Measurements from ENCODE around the gene ARHGAP11A. TPM values are rescaled to one million over a fixed set of nuclear protein-coding genes. Genes with fewer than 3 reads are reported as not detected.
"Not testable (repeated sequence)": the region's sequence is repeated elsewhere in the genome, so short reads cannot be mapped to it uniquely, and the experiment has no call there.

Gene ARHGAP11A, protein sequence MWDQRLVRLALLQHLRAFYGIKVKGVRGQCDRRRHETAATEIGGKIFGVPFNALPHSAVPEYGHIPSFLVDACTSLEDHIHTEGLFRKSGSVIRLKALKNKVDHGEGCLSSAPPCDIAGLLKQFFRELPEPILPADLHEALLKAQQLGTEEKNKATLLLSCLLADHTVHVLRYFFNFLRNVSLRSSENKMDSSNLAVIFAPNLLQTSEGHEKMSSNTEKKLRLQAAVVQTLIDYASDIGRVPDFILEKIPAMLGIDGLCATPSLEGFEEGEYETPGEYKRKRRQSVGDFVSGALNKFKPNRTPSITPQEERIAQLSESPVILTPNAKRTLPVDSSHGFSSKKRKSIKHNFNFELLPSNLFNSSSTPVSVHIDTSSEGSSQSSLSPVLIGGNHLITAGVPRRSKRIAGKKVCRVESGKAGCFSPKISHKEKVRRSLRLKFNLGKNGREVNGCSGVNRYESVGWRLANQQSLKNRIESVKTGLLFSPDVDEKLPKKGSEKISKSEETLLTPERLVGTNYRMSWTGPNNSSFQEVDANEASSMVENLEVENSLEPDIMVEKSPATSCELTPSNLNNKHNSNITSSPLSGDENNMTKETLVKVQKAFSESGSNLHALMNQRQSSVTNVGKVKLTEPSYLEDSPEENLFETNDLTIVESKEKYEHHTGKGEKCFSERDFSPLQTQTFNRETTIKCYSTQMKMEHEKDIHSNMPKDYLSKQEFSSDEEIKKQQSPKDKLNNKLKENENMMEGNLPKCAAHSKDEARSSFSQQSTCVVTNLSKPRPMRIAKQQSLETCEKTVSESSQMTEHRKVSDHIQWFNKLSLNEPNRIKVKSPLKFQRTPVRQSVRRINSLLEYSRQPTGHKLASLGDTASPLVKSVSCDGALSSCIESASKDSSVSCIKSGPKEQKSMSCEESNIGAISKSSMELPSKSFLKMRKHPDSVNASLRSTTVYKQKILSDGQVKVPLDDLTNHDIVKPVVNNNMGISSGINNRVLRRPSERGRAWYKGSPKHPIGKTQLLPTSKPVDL
- total RNA-seq: 10 to 100 TPM; 22.5 to 32.2 (median 25.2) TPM

GRCh38 chr15:32615051-32615870 lies at the start of gene ARHGAP11A:
TSS of gene ARHGAP11A (plus strand) at chr15:32615504. CDS start at chr15:32616212, 708 bp downstream.
- Mint-ChIP-seq H3K4me1 (ENCODE audit: low read depth) (peaks cover 13% of the 10 kb centered on the region), H3K4me3 (peak within 1 kb of the TSS; percentile 98)
- H3K9me3 Mint-ChIP-seq; H3K36me3 Mint-ChIP-seq (ENCODE audit: insufficient read depth); H3K27me3 Mint-ChIP-seq (ENCODE audit: low read depth): not testable (repeated sequence)
- peak; percentile 89 for ATAC-seq
- DNase-seq: peak; percentile 72

DNA sequence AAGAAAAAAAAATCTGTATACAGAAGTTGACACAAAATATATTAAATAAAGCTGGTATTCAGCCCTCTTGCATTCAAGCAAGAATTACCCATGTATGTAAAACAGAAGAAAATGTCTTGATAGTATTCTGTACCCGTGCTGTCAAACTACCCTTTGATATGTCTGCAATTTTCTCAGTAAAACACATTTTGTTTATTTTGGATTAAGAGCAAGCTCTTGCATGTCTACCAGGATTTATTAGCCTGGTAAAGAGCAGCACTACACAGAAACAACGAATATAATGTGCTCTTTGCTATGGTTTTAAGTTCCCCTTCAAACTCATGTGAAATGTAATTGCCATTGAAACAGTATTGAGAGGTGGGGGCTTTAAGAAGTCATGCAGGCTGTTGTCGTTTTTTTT lies 46.3 kb upstream of the ARHGAP11A start:
- not testable (repeated sequence) for DNase-seq; H3K27me3 Mint-ChIP-seq (ENCODE audit: low read depth); H3K4me1 Mint-ChIP-seq (ENCODE audit: low read depth); H3K9me3 Mint-ChIP-seq; H3K36me3 Mint-ChIP-seq (ENCODE audit: insufficient read depth); H3K4me3 Mint-ChIP-seq; ATAC-seq

GRCh38 chr15:32578482-32578881 lies 36.8 kb upstream of the ARHGAP11A start:
- H3K27me3 Mint-ChIP-seq (ENCODE audit: low read depth); DNase-seq; H3K9me3 Mint-ChIP-seq; H3K4me1 Mint-ChIP-seq (ENCODE audit: low read depth); ATAC-seq; H3K36me3 Mint-ChIP-seq (ENCODE audit: insufficient read depth): not testable (repeated sequence)
- H3K4me3 Mint-ChIP-seq: peak overlapping the region; percentile 47

- H3K4me1 Mint-ChIP-seq (ENCODE audit: low read depth); H3K36me3 Mint-ChIP-seq (ENCODE audit: insufficient read depth); ATAC-seq; H3K9me3 Mint-ChIP-seq; H3K27me3 Mint-ChIP-seq (ENCODE audit: low read depth); DNase-seq; H3K4me3 Mint-ChIP-seq: not testable (repeated sequence)
These were observed 29.5 kb upstream of the ARHGAP11A start for GRCh38 chr15:32585844-32586243.

DNA sequence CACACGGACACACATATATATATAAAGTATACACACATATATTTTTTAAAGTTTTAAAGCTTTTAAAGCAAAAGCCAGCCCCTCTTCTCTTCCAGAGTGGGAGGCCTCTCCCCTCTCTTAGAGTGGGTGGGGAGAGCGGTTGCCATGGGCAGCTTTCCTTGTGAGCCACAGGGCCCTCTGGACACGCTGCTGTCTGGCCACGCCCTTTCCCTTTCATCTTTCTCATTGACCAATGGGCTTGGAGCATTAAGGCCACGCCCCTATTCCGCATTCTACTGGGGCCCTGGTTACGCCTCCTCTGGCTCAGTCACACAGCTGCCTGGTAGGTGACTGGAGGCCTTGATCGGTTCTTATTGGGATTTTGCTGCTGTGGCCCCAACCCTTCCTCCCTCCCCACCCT lies 22.2 kb upstream of the ARHGAP11A start, which contains the start of gene GOLGA8N:
GOLGA8N (plus strand) TSS at position 306 of the 400 bp plus-strand sequence.
- DNase-seq; H3K27me3 Mint-ChIP-seq (ENCODE audit: low read depth); H3K9me3 Mint-ChIP-seq; ATAC-seq; H3K36me3 Mint-ChIP-seq (ENCODE audit: insufficient read depth); H3K4me3 Mint-ChIP-seq; H3K4me1 Mint-ChIP-seq (ENCODE audit: low read depth): not testable (repeated sequence)

DNA sequence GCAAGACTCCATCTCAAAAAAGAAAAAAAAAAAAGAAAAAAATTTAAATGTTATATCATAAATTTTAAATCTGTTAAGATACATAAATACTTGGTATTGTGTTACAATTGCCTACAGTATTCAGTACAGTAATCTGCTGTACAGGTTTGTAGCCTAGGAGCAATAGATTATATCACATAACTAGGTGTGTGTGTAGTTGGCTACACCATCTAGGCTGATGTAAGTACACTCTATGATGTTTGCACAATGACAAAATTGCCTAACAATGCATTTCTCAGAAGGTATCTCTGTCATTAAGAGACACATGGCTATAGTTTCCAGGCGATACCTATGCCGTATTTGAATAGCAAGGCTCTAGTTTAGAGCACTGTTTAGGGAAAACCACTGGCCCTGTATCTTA lies 5.8 kb upstream of the ARHGAP11A start:
- not testable (repeated sequence) for H3K4me3 Mint-ChIP-seq; H3K27me3 Mint-ChIP-seq (ENCODE audit: low read depth); ATAC-seq; DNase-seq; H3K36me3 Mint-ChIP-seq (ENCODE audit: insufficient read depth); H3K9me3 Mint-ChIP-seq; H3K4me1 Mint-ChIP-seq (ENCODE audit: low read depth)

DNA sequence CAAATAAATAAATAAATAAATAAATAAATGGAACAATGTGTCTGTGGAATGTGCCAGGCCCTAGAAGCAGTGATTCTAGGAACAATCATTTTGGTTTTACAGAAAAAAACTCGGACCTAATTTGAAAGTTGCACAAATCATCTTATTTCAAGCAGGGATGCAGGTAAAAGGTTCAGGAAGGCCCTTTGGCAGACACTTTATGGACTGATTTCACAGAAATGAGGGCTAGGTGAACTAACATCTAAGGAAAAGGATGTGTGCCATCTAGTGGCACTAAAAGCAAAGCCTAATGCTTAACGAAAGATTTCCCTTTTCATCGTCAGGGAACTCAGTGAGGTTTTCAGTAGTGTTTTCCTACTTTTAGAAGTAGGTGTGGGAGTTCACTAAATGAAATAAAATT lies 4.6 kb upstream of the ARHGAP11A start:
- not testable (repeated sequence) for H3K36me3 Mint-ChIP-seq (ENCODE audit: insufficient read depth); H3K9me3 Mint-ChIP-seq; DNase-seq; H3K4me3 Mint-ChIP-seq; ATAC-seq; H3K4me1 Mint-ChIP-seq (ENCODE audit: low read depth); H3K27me3 Mint-ChIP-seq (ENCODE audit: low read depth)

- H3K36me3 Mint-ChIP-seq (ENCODE audit: insufficient read depth); H3K27me3 Mint-ChIP-seq (ENCODE audit: low read depth); DNase-seq; H3K9me3 Mint-ChIP-seq: not testable (repeated sequence)
- ATAC-seq: peak; percentile 21 to 23
- peaks cover 13% of the 10 kb centered on the region for H3K4me1 Mint-ChIP-seq (ENCODE audit: low read depth)
- peak overlapping the region; percentile 98 for H3K4me3 Mint-ChIP-seq
These were observed 623 bp upstream of the ARHGAP11A start for GRCh38 chr15:32614712-32615050.

GRCh38 chr15:32615871-32616426 lies 645 bp downstream of the ARHGAP11A start:
- not testable (repeated sequence) for H3K27me3 Mint-ChIP-seq (ENCODE audit: low read depth); H3K9me3 Mint-ChIP-seq; H3K36me3 Mint-ChIP-seq (ENCODE audit: insufficient read depth); DNase-seq
- peak overlapping the region; percentile 98 for H3K4me3 Mint-ChIP-seq
- peak; percentile 30 to 38 for ATAC-seq
- peaks cover 13% of the 10 kb centered on the region for H3K4me1 Mint-ChIP-seq (ENCODE audit: low read depth)

- ATAC-seq: no peak
- Mint-ChIP-seq H3K4me3 (no peak overlapping the region), H3K36me3 (ENCODE audit: insufficient read depth) (peaks cover 26% of the 10 kb centered on the region)
These were observed 21.1 kb downstream of the ARHGAP11A start for GRCh38 chr15:32636410-32636809.

DNA sequence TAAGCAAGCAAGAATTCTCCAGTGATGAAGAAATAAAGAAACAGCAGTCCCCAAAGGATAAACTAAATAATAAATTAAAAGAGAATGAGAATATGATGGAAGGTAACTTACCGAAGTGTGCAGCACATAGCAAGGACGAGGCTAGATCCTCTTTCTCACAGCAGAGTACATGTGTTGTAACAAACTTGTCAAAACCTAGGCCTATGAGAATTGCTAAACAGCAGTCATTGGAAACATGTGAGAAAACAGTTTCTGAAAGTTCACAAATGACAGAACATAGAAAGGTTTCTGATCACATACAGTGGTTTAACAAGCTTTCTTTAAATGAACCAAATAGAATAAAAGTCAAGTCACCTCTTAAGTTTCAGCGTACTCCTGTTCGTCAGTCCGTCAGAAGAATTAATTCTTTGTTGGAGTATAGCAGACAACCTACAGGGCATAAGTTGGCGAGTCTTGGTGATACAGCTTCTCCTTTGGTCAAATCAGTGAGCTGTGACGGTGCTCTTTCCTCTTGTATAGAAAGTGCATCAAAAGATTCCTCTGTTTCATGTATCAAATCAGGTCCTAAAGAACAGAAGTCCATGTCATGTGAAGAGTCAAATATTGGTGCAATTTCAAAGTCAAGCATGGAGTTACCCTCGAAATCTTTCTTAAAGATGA lies 21.7 kb downstream of the ARHGAP11A start:
- H3K36me3 Mint-ChIP-seq (ENCODE audit: insufficient read depth): peaks cover 26% of the 10 kb centered on the region
- DNase-seq (no peak), ATAC-seq (no peak)
- no peaks in the 10 kb centered on the region for H3K27me3 Mint-ChIP-seq (ENCODE audit: low read depth)
- H3K4me1 Mint-ChIP-seq (ENCODE audit: low read depth): no peaks in the 10 kb centered on the region
- H3K4me3 Mint-ChIP-seq: no peak overlapping the region
- H3K9me3 Mint-ChIP-seq: no peaks in the 10 kb centered on the region

More at GRCh38 chr15:32636410-32636809, 21.1 kb downstream of the ARHGAP11A start:
- no peak for DNase-seq
- Mint-ChIP-seq H3K27me3 (ENCODE audit: low read depth) (no peaks in the 10 kb centered on the region), H3K9me3 (no peaks in the 10 kb centered on the region), H3K4me1 (ENCODE audit: low read depth) (no peaks in the 10 kb centered on the region)

DNA sequence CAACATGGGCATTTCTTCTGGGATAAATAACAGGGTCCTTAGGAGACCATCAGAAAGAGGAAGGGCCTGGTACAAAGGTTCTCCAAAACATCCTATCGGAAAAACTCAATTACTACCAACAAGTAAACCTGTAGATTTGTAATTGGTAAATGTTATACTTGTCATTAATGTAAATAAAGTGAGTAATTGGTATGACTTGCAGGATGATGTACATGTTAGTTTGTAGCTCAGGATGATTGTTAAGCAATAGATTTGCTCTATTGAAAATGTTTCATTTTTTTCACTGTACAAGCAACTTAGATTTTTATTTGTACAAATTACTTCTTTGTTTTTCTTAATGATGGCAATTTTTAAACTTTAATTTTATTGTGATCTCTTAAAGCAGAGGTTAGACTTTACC lies 22.4 kb downstream of the ARHGAP11A start:
- no peak for ATAC-seq
- Mint-ChIP-seq H3K4me3 (no peak overlapping the region), H3K4me1 (ENCODE audit: low read depth) (no peaks in the 10 kb centered on the region), H3K27me3 (ENCODE audit: low read depth) (no peaks in the 10 kb centered on the region), H3K36me3 (ENCODE audit: insufficient read depth) (peaks cover 26% of the 10 kb centered on the region), H3K9me3 (no peaks in the 10 kb centered on the region)
- no peak for DNase-seq

- DNase-seq (no peak), ATAC-seq (no peak)
- Mint-ChIP-seq H3K4me1 (ENCODE audit: low read depth) (no peaks in the 10 kb centered on the region), H3K27me3 (ENCODE audit: low read depth) (no peaks in the 10 kb centered on the region), H3K36me3 (ENCODE audit: insufficient read depth) (peaks cover 15% of the 10 kb centered on the region), H3K9me3 (no peaks in the 10 kb centered on the region), H3K4me3 (peak within 1 kb of the TSS; percentile 24)
These were observed 26.3 kb downstream of the ARHGAP11A start, which contains the start of gene SCG5 for GRCh38 chr15:32641517-32642059. TSS of gene SCG5 (plus strand) at chr15:32641710. CDS start at chr15:32643593, 1,883 bp downstream.

Data from activated T-cell treated with anti-CD3 and anti-CD28 coated beads, Interleukin-2, amount 50 U/mL, for 4 hours (primary cell).